WTC11 (cell line): ENCODE results near the gene MTFP1. TPM values are rescaled to one million over a fixed set of nuclear protein-coding genes. Genes with fewer than 3 reads are reported as not detected.
A peak's percentile ranks its signal among the peaks of the same experiment; 100 is the strongest.

Source experiments
- ATAC-seq: fragments of 200-7000 bp; cut with Tn5 transposase; 2 replicates; pipeline ENCODE4 v1.10.0; 2021; ENCODE audit warnings: mild to moderate bottlenecking, moderate library complexity
- CTCF ChIA-PET: fragments of 300-600 bp; sonication (Branson Sonifier 250); formaldehyde crosslinking; loops from one replicate; lab custom pipeline; 2021; ENCODE audit warnings: antibody characterized with exemption; lab: Charles Lee
- POLR2A ChIA-PET: fragments of 350-600 bp; sonication (Branson Sonifier 250); formaldehyde crosslinking; loops from one replicate; lab custom pipeline; 2021; ENCODE audit warnings: antibody characterized with exemption; lab: Charles Lee
- DNase-seq: peaks from one replicate; pipeline ENCODE4 v3.0.0; 2021; ENCODE audit warnings: low spot score
- H3K27ac Mint-ChIP-seq: 2 replicates; pipeline ENCODE4 v1.8.0; 2021; ENCODE audit warnings: mixed read lengths
- H3K27me3 Mint-ChIP-seq: 2 replicates; pipeline ENCODE4 v1.8.0; 2021; ENCODE audit warnings: low read depth, mild to moderate bottlenecking, moderate library complexity, mixed read lengths
- H3K36me3 Mint-ChIP-seq: 2 replicates; pipeline ENCODE4 v1.8.0; 2021; ENCODE audit warnings: mixed read lengths
- H3K4me1 Mint-ChIP-seq: 2 replicates; pipeline ENCODE4 v1.8.0; 2022; ENCODE audit warnings: mixed read lengths
- H3K4me3 Mint-ChIP-seq: 2 replicates; pipeline ENCODE4 v1.8.0; 2021; ENCODE audit warnings: mild to moderate bottlenecking, moderate library complexity, mixed read lengths
- H3K9me3 Mint-ChIP-seq: 2 replicates; pipeline ENCODE4 v1.8.0; 2021; ENCODE audit warnings: mixed read lengths
- ETV6 ChIP-seq: sonication (generic); formaldehyde crosslinking; IDR thresholded peaks from 2 replicates; pipeline ENCODE4 v1.8.1; 2022; ENCODE audit warnings: mild to moderate bottlenecking, missing genetic modification reagents
- SP1 ChIP-seq: sonication (generic); formaldehyde crosslinking; conservative IDR thresholded peaks from 2 replicates; pipeline ENCODE4 v1.8.1; 2022; ENCODE audit warnings: missing genetic modification reagents
- ZBTB21 ChIP-seq: sonication (generic); formaldehyde crosslinking; IDR thresholded peaks from 2 replicates; pipeline ENCODE4 v1.8.1; 2023; ENCODE audit warnings: mild to moderate bottlenecking, missing genetic modification reagents, borderline replicate concordance
- ZNF121 ChIP-seq: sonication (generic); formaldehyde crosslinking; IDR thresholded peaks from 2 replicates; pipeline ENCODE4 v1.8.0; 2023; ENCODE audit warnings: missing genetic modification reagents
- ZNF232 ChIP-seq: sonication (generic); formaldehyde crosslinking; IDR thresholded peaks from 2 replicates; pipeline ENCODE4 v1.8.0; 2022; ENCODE audit warnings: mild to moderate bottlenecking, missing genetic modification reagents
- ZNF416 ChIP-seq: fragments of 250-450 bp; sonication (Bioruptor Pico); IDR thresholded peaks from 2 replicates; pipeline ENCODE4 v1.9.0; 2021; ENCODE audit warnings: mild to moderate bottlenecking, inconsistent platforms
- total RNA-seq: library from RNA; stranded (reverse); gene quantifications from 3 replicates; pipeline ENCODE4 v1.2.3, GENCODE V29; 2021
- TF ChIP-seq, protein P1 (sequence below): sonication (generic); formaldehyde crosslinking; IDR thresholded peaks from 2 replicates; pipeline ENCODE4 v1.8.1; 2023; ENCODE audit warnings: mild to moderate bottlenecking, missing genetic modification reagents
- TF ChIP-seq, protein P2 (sequence below): fragments of 250-450 bp; sonication (Bioruptor Pico); conservative IDR thresholded peaks from 2 replicates; pipeline ENCODE4 v1.9.0; 2021; ENCODE audit warnings: mild to moderate bottlenecking
- TF ChIP-seq, protein P3 (sequence below): sonication (generic); formaldehyde crosslinking; IDR thresholded peaks from 2 replicates; pipeline ENCODE4 v1.8.0; 2022; ENCODE audit warnings: mild to moderate bottlenecking, missing genetic modification reagents
- TF ChIP-seq, protein P4 (sequence below): sonication (generic); formaldehyde crosslinking; IDR thresholded peaks from 2 replicates; pipeline ENCODE4 v1.8.0; 2022; ENCODE audit warnings: mild to moderate bottlenecking, missing genetic modification reagents
- TF ChIP-seq, protein P5 (sequence below): fragments of 200-600 bp; IDR thresholded peaks from 2 replicates; pipeline ENCODE4 v1.8.0; 2022; ENCODE audit warnings: antibody characterized with exemption
- TF ChIP-seq, protein P6 (sequence below): sonication (generic); formaldehyde crosslinking; IDR thresholded peaks from 2 replicates; pipeline ENCODE4 v1.8.0; 2022; ENCODE audit warnings: mild to moderate bottlenecking, missing genetic modification reagents

MTFP1 gene
- total RNA-seq, 1 experiment from 2014 or later: 75.0 TPM

DNA sequence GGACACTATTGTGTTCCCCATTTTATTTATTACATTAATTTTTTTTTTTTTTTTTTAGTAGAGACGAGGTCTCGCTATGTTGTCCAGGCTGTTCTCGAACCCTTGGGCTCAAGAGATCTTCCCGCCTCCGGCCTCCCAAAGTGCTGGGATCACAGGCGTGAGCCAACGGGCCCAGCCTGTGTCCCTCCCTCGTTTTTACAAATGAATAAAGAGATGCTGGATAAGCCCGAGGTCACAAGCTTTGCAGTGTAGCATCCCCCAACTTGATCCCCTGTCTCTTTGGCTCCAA is 297 bp upstream of the MTFP1 start:
- DNase-seq (no peak), ATAC-seq (no peak)
- TF ChIP-seq, protein P1, sequence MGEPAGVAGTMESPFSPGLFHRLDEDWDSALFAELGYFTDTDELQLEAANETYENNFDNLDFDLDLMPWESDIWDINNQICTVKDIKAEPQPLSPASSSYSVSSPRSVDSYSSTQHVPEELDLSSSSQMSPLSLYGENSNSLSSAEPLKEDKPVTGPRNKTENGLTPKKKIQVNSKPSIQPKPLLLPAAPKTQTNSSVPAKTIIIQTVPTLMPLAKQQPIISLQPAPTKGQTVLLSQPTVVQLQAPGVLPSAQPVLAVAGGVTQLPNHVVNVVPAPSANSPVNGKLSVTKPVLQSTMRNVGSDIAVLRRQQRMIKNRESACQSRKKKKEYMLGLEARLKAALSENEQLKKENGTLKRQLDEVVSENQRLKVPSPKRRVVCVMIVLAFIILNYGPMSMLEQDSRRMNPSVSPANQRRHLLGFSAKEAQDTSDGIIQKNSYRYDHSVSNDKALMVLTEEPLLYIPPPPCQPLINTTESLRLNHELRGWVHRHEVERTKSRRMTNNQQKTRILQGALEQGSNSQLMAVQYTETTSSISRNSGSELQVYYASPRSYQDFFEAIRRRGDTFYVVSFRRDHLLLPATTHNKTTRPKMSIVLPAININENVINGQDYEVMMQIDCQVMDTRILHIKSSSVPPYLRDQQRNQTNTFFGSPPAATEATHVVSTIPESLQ (CRISPR knock-in tag): no peak
- TF ChIP-seq ZNF121 (CRISPR knock-in tag): peak; percentile 62
- peaks cover 31% of the 10 kb centered on the region for H3K36me3 Mint-ChIP-seq
- peak overlapping the region; percentile 99 for H3K27ac Mint-ChIP-seq
- H3K4me3 Mint-ChIP-seq: peak overlapping the region; percentile 83
- H3K27me3 Mint-ChIP-seq: no peaks in the 10 kb centered on the region; the same call in 1 of the 2 replicates
- H3K4me1 Mint-ChIP-seq: peaks cover 36% of the 10 kb centered on the region
- no peaks in the 10 kb centered on the region for H3K9me3 Mint-ChIP-seq
- ChIA-PET POLR2A (interaction anchor here (0.5 to 3.2 kb wide), 5 partner anchors 8 to 181 kb away, joined by 3 to 35 read pairs (median 5); partner anchors contain the start of genes CCDC157, SEC14L2 and SF3A1), CTCF (interaction anchor here (0.5 to 6.3 kb wide), 16 partner anchors 12 to 182 kb away, joined by 3 to 149 read pairs (median 6); partner anchors contain the start of genes CASTOR1, RNF215 and SEC14L2)

DNA sequence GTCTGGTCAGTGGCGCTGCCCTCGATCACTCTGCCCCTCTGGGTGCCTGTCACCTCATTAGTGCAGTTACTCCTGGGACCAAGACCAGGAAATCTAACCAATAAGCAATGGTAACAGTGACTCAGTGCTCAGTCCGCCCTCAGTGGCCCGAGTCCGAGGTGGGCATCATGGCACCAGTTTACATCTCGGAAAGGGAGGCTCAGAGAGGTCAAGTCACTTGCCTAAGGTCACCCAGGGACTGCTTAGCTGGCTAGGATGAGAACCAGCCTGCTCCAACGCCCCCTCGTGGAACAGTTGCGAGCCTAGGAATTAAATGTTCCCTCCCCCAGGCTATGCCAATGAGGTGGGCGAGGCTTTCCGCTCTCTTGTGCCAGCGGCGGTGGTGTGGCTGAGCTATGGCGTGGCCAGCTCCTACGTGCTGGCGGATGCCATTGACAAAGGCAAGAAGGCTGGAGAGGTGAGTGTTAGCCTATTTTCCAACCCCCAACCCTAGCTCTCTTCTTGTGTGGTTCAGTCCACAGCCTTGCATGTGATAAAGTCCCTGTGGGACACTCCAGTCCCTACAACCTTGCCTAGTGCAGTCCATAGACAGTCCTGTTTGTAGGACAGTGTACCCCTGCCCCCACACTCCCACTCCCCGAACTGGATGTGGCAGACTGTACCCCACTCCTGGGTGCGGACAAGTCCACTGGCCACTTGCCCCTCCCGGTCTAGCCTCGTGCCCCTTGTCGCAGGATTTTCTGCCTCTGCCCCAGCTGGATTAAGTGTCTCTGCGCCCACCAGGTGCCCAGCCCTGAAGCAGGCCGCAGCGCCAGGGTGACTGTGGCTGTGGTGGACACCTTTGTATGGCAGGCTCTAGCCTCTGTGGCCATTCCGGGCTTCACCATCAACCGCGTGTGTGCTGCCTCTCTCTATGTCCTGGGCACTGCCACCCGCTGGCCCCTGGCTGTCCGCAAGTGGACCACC is 1.1 kb downstream of the MTFP1 start:
- H3K27me3 Mint-ChIP-seq: no peaks in the 10 kb centered on the region; the same call in 1 of the 2 replicates
- peaks cover 20% of the 10 kb centered on the region for H3K36me3 Mint-ChIP-seq
- peak overlapping the region; percentile 83 for H3K4me3 Mint-ChIP-seq
- ChIA-PET POLR2A (interaction anchor here (0.7 to 1.0 kb wide), 3 partner anchors 36 to 102 kb away, joined by 3 to 4 read pairs (median 3); partner anchors contain the start of gene RNF215), CTCF (interaction anchor here (0.5 to 6.3 kb wide), 29 partner anchors 9 to 1453 kb away, joined by 3 to 149 read pairs (median 5); partner anchors contain the start of genes CASTOR1, GAL3ST1, PES1 and RNF215)
- peak overlapping the region; percentile 42 for H3K27ac Mint-ChIP-seq
- TF ChIP-seq, protein P2, sequence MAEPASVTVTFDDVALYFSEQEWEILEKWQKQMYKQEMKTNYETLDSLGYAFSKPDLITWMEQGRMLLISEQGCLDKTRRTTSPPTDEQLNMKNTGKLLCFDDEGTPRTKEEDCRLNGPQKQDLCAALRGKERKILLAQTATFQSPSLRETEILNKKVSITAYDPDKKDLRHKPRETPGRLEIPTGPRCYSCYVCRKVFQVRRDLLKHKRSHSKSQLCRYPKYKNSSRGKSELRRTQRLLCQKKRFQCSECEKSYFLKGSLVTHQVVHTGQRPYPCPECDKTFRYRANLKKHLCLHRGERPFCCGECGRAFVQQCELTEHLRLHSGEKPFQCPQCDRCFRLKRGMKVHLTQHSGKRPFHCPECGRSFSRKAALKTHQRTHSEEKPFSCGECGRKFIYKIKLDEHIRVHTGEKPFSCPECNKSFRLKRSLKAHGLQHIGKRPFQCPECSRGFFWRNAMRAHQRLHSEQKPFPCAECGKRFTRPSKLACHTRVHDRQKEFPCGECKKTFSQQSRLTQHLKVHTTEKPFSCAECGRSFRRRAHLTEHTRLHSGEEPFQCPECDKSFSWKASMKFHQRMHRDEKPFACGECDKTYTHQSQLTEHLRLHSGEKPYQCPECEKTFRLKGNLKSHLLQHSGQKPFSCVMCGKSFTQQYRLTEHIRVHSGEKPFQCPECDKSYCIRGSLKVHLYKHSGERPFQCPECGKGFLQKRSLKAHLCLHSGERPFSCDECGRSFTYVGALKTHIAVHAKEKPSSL (CRISPR knock-in tag): no peak
- TF ChIP-seq, protein P3, sequence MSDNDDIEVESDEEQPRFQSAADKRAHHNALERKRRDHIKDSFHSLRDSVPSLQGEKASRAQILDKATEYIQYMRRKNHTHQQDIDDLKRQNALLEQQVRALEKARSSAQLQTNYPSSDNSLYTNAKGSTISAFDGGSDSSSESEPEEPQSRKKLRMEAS (CRISPR knock-in tag): peak; percentile 44
- TF ChIP-seq, protein P4, sequence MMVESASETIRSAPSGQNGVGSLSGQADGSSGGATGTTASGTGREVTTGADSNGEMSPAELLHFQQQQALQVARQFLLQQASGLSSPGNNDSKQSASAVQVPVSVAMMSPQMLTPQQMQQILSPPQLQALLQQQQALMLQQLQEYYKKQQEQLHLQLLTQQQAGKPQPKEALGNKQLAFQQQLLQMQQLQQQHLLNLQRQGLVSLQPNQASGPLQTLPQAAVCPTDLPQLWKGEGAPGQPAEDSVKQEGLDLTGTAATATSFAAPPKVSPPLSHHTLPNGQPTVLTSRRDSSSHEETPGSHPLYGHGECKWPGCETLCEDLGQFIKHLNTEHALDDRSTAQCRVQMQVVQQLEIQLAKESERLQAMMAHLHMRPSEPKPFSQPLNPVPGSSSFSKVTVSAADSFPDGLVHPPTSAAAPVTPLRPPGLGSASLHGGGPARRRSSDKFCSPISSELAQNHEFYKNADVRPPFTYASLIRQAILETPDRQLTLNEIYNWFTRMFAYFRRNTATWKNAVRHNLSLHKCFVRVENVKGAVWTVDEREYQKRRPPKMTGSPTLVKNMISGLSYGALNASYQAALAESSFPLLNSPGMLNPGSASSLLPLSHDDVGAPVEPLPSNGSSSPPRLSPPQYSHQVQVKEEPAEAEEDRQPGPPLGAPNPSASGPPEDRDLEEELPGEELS: 0 out of 2 replicates have a peak, but pooled peaks have one; percentile 5
- TF ChIP-seq ZBTB21 (CRISPR knock-in tag) (0 out of 2 replicates have a peak, but pooled peaks have one; percentile 34), ETV6 (no peak), SP1 (CRISPR knock-in tag) (0 out of 2 replicates have a peak, but pooled peaks have one; percentile 22)
- TF ChIP-seq, protein P5, sequence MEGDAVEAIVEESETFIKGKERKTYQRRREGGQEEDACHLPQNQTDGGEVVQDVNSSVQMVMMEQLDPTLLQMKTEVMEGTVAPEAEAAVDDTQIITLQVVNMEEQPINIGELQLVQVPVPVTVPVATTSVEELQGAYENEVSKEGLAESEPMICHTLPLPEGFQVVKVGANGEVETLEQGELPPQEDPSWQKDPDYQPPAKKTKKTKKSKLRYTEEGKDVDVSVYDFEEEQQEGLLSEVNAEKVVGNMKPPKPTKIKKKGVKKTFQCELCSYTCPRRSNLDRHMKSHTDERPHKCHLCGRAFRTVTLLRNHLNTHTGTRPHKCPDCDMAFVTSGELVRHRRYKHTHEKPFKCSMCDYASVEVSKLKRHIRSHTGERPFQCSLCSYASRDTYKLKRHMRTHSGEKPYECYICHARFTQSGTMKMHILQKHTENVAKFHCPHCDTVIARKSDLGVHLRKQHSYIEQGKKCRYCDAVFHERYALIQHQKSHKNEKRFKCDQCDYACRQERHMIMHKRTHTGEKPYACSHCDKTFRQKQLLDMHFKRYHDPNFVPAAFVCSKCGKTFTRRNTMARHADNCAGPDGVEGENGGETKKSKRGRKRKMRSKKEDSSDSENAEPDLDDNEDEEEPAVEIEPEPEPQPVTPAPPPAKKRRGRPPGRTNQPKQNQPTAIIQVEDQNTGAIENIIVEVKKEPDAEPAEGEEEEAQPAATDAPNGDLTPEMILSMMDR: 0 out of 2 replicates have a peak, but pooled peaks have one; percentile 26
- ATAC-seq (peak; percentile 40), DNase-seq (peak; percentile 88)
- H3K9me3 Mint-ChIP-seq: no peaks in the 10 kb centered on the region
- peaks cover 33% of the 10 kb centered on the region for H3K4me1 Mint-ChIP-seq

DNA sequence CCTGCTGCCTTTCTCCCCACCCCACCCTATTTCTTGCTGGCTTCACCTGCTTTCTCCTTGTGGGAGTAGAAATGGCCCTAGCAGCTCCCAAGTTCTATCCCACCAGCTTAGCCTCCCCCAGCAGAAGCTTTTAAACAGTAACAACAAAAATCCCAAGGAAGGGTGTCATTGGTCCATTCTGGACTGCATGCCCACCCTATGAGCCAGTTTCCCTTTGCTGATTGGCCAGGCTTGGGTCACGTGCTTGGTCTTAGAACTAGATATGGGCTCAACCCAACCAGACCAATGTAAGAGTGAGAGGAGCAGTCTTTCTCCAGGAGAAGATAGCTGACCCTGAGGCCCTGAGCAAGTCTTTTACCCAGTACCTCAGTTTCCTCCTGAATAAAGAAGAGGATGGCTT is 2.3 kb downstream of the MTFP1 start:
- Mint-ChIP-seq H3K27ac (no peak overlapping the region), H3K4me1 (peaks cover 21% of the 10 kb centered on the region), H3K9me3 (no peaks in the 10 kb centered on the region), H3K4me3 (no peak overlapping the region), H3K36me3 (peaks cover 16% of the 10 kb centered on the region), H3K27me3 (no peaks in the 10 kb centered on the region; the same call in 1 of the 2 replicates)
- no peak for DNase-seq
- CTCF ChIA-PET: interaction anchor here (2.2 kb wide), 1 partner anchor 17 kb away, joined by 10 read pairs; no protein-coding TSS in a partner anchor
- TF ChIP-seq ZNF232 (CRISPR knock-in tag) (no peak), ZNF121 (CRISPR knock-in tag) (no peak), ZNF416 (no peak)
- TF ChIP-seq, protein P6, sequence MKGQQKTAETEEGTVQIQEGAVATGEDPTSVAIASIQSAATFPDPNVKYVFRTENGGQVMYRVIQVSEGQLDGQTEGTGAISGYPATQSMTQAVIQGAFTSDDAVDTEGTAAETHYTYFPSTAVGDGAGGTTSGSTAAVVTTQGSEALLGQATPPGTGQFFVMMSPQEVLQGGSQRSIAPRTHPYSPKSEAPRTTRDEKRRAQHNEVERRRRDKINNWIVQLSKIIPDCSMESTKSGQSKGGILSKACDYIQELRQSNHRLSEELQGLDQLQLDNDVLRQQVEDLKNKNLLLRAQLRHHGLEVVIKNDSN (CRISPR knock-in tag): no peak
- no peak for ATAC-seq
- POLR2A ChIA-PET: no interaction called here
